ENCODE results near the gene PLEKHF1.
A peak's percentile ranks its signal among the peaks of the same experiment; 100 is the strongest.

PLEKHF1 gene

DNA sequence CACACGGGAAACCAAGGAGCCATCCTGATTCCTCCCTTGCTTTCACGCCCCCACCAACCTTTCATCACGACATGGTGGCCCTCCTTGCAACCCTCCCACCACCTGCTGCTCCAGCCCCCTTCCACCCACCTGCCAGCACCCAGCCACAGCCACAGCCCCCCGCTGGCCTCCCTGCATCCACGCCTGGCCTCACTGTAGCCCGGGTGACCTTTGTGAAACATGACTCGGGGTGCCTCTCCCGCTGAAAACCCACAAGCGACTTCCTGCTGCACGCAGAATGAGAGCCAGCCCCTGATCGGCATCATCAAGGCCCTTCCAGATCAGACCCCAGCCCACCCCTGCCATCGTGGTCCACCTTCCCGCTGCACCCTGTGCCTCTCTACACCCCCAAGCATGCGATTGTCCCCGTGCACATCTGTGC lies 44.3 kb upstream of the PLEKHF1 start:
- DNase-seq = peak; percentile 11
- H3K27me3 ChIP-seq (ENCODE audit: insufficient read depth, low read length, poor library complexity) = no peaks in the 10 kb centered on the region
- no peaks in the 10 kb centered on the region for H3K4me1 ChIP-seq (ENCODE audit: insufficient read depth, low read length)
- H4K20me1 ChIP-seq (ENCODE audit: insufficient read depth, low read length) = no peaks in the 10 kb centered on the region
- H3K36me3 ChIP-seq (ENCODE audit: insufficient read depth, low read length) = peaks cover 4% of the 10 kb centered on the region
- H3K4me2 ChIP-seq (ENCODE audit: insufficient read depth, low read length) = no peak overlapping the region
- ATAC-seq (ENCODE audit: insufficient read depth, low read depth) = no peak; the same call in 2 of the 3 replicates
- H3K27ac ChIP-seq (ENCODE audit: low read length) = no peak overlapping the region
- TF ChIP-seq EZH2 (IDR thresholded peaks at IDR 0.05; ENCODE audit: borderline replicate concordance, low read depth, low read length, severe bottlenecking) = no peak
- TF ChIP-seq, protein P1, sequence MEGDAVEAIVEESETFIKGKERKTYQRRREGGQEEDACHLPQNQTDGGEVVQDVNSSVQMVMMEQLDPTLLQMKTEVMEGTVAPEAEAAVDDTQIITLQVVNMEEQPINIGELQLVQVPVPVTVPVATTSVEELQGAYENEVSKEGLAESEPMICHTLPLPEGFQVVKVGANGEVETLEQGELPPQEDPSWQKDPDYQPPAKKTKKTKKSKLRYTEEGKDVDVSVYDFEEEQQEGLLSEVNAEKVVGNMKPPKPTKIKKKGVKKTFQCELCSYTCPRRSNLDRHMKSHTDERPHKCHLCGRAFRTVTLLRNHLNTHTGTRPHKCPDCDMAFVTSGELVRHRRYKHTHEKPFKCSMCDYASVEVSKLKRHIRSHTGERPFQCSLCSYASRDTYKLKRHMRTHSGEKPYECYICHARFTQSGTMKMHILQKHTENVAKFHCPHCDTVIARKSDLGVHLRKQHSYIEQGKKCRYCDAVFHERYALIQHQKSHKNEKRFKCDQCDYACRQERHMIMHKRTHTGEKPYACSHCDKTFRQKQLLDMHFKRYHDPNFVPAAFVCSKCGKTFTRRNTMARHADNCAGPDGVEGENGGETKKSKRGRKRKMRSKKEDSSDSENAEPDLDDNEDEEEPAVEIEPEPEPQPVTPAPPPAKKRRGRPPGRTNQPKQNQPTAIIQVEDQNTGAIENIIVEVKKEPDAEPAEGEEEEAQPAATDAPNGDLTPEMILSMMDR (IDR thresholded peaks at IDR 0.05; ENCODE audit: borderline replicate concordance, extremely low read depth, low read length, poor library complexity, severe bottlenecking) = no peak
- no peaks in the 10 kb centered on the region for H3K79me2 ChIP-seq (ENCODE audit: insufficient read depth, low read length)
- H3K9me3 ChIP-seq (ENCODE audit: insufficient read depth, low read length, severe bottlenecking) = no peaks in the 10 kb centered on the region
- no peak overlapping the region for H2AFZ ChIP-seq (ENCODE audit: low read depth, low read length)
- no peak overlapping the region for H3K9ac ChIP-seq (ENCODE audit: low read depth, low read length)
- H3K4me3 ChIP-seq (ENCODE audit: low read depth in 1 of 2, low read length in 2 of 2) = no peak overlapping the region

DNA sequence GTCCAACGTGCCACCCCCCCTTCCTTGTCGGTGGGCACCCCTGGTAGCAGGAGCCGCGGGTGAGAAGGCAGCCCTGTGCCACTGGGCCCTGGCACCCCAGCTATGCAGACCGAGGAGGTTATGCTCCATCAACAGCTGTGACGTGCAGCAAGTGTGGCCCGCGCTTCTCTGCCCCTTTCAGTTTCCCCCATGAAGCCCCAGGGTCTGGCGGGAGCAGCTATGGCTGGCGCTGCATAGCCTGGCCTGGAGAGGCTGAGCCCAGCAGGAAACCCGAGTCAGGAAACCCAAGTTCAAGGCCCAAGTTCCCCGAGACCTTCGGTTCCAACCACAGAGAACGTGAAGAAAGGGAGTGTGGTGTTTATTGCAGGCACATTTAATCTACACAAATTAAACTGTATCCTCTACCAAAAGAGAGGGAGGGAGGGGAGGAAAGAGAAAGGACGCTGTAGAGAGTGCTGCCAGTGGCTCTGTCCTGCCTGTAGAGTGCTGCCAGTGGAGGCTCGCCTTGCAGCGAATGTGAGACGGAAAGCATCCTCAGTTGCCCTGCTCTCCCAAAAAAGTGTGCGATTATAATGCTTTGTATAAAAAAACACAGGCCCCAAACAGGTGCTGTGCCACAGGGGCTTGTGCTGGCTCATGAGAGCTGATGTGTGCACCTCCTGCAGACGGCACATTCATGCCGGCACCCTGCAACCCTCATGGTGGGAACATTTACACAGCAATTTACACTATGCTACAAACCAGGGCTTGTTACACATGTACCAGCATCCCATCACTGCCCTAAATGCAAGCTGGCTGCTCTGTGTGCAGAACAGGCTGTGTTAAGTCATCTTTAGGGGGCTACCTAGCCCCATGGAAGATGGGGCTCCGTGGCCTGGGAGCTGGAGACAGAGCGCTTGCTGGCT lies 42.8 kb upstream of the PLEKHF1 start:
- no peak overlapping the region for H3K4me2 ChIP-seq (ENCODE audit: insufficient read depth, low read length)
- H2AFZ ChIP-seq (ENCODE audit: low read depth, low read length) = no peak overlapping the region

DNA sequence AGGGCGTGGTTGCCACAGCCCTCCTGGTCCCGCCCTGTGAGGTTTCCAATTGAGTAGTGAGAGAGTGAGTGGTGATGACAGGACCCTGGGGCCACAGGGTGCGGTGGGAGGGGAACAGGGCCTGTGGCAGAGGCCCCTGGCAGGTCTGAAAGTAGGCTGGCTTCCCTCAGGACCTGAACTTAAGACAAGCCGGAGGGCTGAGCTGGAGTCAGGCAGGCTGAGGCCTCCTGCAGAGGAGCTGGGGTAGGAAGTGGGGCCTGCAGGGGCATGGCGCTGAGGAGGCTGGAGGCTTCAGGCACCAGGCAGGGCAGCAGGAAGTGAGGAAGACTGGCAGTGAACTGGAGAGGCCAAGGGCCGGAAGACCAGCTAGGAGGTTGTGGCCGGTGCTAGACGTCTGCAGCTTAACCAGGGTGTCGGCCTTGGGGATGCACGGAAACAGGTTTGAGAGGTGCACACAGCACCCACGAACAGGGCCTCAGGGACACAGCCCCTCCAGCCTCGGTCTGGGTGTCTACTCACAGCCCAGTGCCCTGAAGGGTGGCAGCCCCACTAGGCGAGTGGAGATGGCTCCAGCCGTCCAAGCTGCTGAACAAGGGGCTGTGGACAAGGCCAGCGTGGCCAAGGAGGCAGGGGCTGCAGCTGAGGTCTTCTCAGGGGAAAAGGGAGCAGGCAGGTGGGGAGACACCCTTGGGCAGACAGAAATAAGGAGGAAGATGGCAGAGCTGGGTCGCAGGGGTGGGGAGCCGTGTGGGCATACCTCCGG lies 41.4 kb upstream of the PLEKHF1 start:
- Histone ChIP-seq H3K79me2 (ENCODE audit: insufficient read depth, low read length) (no peaks in the 10 kb centered on the region), H3K27ac (ENCODE audit: low read length) (no peak overlapping the region), H3K36me3 (ENCODE audit: insufficient read depth, low read length) (no peaks in the 10 kb centered on the region), H3K9me3 (ENCODE audit: insufficient read depth, low read length, severe bottlenecking) (no peaks in the 10 kb centered on the region), H3K4me1 (ENCODE audit: insufficient read depth, low read length) (no peaks in the 10 kb centered on the region), H3K4me2 (ENCODE audit: insufficient read depth, low read length) (no peak overlapping the region), H3K9ac (ENCODE audit: low read depth, low read length) (no peak overlapping the region), H3K27me3 (ENCODE audit: insufficient read depth, low read length, poor library complexity) (no peaks in the 10 kb centered on the region), H3K4me3 (ENCODE audit: low read depth in 1 of 2, low read length in 2 of 2) (no peak overlapping the region), H2AFZ (ENCODE audit: low read depth, low read length) (no peak overlapping the region), H4K20me1 (ENCODE audit: insufficient read depth, low read length) (no peaks in the 10 kb centered on the region)
- ATAC-seq (ENCODE audit: insufficient read depth, low read depth) (no peak), DNase-seq (no peak)
- TF ChIP-seq, protein P1 (IDR thresholded peaks at IDR 0.05; ENCODE audit: borderline replicate concordance, extremely low read depth, low read length, poor library complexity, severe bottlenecking) = no peak
- TF ChIP-seq EZH2 (IDR thresholded peaks at IDR 0.05; ENCODE audit: borderline replicate concordance, low read depth, low read length, severe bottlenecking) = no peak

More for the DNA sequence above, 42.8 kb upstream of the PLEKHF1 start:
- DNase-seq (peak; percentile 17), ATAC-seq (ENCODE audit: insufficient read depth, low read depth) (peak; percentile 39; the same call in 2 of the 3 replicates)
- Histone ChIP-seq H3K4me1 (ENCODE audit: insufficient read depth, low read length) (no peaks in the 10 kb centered on the region), H3K9ac (ENCODE audit: low read depth, low read length) (no peak overlapping the region), H3K27me3 (ENCODE audit: insufficient read depth, low read length, poor library complexity) (no peaks in the 10 kb centered on the region), H3K27ac (ENCODE audit: low read length) (no peak overlapping the region), H3K79me2 (ENCODE audit: insufficient read depth, low read length) (no peaks in the 10 kb centered on the region), H3K36me3 (ENCODE audit: insufficient read depth, low read length) (no peaks in the 10 kb centered on the region), H3K4me3 (ENCODE audit: low read depth in 1 of 2, low read length in 2 of 2) (no peak overlapping the region), H4K20me1 (ENCODE audit: insufficient read depth, low read length) (no peaks in the 10 kb centered on the region), H3K9me3 (ENCODE audit: insufficient read depth, low read length, severe bottlenecking) (no peaks in the 10 kb centered on the region)
- TF ChIP-seq EZH2 (IDR thresholded peaks at IDR 0.05; ENCODE audit: borderline replicate concordance, low read depth, low read length, severe bottlenecking) = no peak
- TF ChIP-seq, protein P1 (IDR thresholded peaks at IDR 0.05; ENCODE audit: borderline replicate concordance, extremely low read depth, low read length, poor library complexity, severe bottlenecking) = no peak

All from DND-41 (cell line).